Renal cortex interstitium (tissue), 15 donors: Measurements from ENCODE around the gene ALK. TPM values are rescaled to one million over a fixed set of nuclear protein-coding genes. Genes with fewer than 3 reads are reported as not detected.

Experiments used
- DNase-seq, 11 donors: peaks; one replicate each; pipeline ENCODE4 v3.0.0-alpha.2; 2013; ENCODE audit warnings: low read depth in 9 of 11, low spot score in 4 of 11; ENCODE audit errors: extremely low read depth in 1 of 11
- long read RNA-seq, 16 experiments: transcript quantifications; one replicate each; lab custom pipeline, GENCODE V29; 2026
- polyA plus RNA-seq, 3 donors: library from polyadenylated mRNA; unstranded; fragments of 120-200 nt; gene quantifications; one replicate each; pipeline ENCODE4 v1.2.1, GENCODE V29; 2013; ENCODE audit not compliant: insufficient read length in 3 of 3

The ALK gene
- under 1 TPM; 0.17 to 0.60 (median 0.35) TPM for polyA plus RNA-seq
- long read RNA-seq, donor 1 = 0 reads
- long read RNA-seq, donor 2 = 0 reads
- long read RNA-seq, donor 3 = 0 reads
- long read RNA-seq, donor 4 = 0 reads
- long read RNA-seq, donor 5 = 0 reads
- long read RNA-seq, donor 6 = 0 reads
- long read RNA-seq, donor 7 = 0 reads
- long read RNA-seq, donor 8 = 0 reads
- long read RNA-seq, donor 9 = 0 reads
- long read RNA-seq, donor 10 = 0 reads
- long read RNA-seq, donor 11 = 0 reads
- long read RNA-seq, donor 12 = 0 reads
- long read RNA-seq, donor 13 = 0 reads
- long read RNA-seq, donor 14 = 0 reads
- long read RNA-seq, donor 15 = 0 reads
- long read RNA-seq, donor 16 = 0 reads

DNA sequence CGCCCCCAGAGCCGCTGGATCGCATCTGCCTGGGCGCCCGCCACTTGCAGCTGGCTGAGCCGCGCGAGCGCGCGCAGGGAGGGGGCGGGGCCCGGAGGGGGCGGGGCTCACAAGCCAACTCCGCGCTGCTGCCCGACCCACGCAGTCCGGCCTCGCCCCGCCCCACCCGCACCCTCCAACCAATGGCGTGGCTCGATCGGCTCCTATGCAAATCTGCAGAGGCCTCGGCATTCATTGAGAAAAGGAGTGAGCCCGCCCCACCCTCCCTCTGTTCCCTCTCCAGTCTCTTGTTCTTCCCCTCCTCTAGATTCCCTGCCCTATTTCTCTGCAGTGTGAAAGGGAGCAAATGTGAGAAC lies at the start of gene ALK:
Gene ALK (minus strand): TSS at position 27 of the 356 bp plus-strand sequence. CDS start 927 bp downstream, outside the sequence.
- peak; percentile 29 to 91 (median 82) for DNase-seq

DNA sequence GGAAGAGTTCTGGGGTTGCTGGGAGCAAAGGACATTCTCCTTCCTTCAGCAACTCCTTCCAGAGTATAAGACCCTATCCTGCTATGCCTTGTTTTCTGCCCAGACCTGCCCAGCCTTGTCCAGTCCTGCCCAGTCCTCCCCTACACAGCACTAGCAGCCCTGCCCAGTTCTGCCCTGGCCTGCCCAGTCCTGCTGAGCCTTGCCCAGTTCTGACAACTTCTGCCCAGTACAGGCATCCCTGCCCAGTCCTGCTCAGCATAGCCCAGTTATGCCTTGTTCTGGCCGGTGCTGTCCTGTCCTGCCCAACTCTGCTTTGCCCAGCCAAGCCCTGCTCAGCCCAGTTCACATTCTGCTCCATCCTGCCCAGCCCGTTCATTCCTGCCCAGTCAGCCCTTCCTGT lies 44.9 kb upstream of the ALK start:
- DNase-seq = no peak

GRCh38 chr2:29963972-29964570 lies 42.7 kb upstream of the ALK start:
- DNase-seq = no peak

GRCh38 chr2:29962922-29963321 lies 41.5 kb upstream of the ALK start:
- DNase-seq = no peak

DNA sequence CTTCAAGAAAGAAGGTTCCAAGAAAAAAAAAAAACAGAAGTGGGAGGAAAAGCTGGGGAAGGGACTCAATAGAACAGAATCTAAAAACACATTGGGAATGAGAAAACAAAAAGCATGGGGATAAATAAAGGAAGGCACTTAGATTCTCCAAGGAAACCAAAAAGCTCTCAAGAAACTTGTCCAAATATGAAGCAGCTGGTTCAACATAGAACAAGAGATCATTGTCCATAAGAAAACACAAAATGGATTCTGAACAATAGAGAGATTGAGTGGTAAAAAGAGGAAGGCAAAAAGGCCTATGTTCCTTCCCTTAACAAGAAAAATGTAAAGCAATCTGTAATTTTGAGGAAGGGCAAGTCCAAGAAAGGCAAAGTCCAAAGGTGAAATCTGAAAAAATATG lies 32.9 kb upstream of the ALK start:
- DNase-seq = no peak

DNA sequence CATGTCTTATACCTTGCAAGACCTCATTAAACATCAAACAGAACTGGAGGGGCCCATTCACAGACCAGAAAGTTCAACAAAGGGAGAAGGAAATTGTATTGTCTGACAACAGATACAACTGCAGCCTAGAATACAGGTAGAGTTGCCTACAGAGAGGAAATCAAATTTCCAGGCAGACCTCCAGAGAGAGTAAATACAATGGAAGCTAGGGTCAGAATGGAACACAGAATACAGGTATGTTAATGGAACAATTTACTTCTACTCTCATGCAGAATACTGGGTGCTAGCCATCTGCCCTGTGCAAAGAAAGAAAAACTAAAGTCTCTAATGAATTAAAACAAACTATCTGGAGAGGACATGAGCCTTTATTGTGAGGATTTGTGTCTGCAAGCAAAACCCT lies 31.6 kb upstream of the ALK start:
- DNase-seq = no peak

DNA sequence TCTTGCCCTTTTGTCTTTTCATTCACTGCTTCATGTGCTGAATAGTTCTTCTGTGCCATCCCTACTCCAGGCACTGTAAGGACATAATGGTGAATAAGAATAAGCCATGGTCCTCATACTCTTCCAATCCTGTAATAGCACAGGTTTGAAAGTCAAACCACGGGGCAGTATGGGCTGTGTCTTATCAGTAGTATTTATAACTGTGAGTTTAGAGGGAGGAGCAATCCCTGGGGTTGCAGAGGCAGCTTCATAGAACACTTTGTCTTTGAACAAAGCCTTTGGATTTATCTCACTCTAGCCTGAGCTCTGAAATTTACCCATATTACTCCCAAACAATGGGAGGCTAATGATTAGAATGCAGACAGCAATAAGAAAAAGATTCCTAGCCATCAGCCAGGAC lies 30.2 kb upstream of the ALK start:
- no peak for DNase-seq

DNA sequence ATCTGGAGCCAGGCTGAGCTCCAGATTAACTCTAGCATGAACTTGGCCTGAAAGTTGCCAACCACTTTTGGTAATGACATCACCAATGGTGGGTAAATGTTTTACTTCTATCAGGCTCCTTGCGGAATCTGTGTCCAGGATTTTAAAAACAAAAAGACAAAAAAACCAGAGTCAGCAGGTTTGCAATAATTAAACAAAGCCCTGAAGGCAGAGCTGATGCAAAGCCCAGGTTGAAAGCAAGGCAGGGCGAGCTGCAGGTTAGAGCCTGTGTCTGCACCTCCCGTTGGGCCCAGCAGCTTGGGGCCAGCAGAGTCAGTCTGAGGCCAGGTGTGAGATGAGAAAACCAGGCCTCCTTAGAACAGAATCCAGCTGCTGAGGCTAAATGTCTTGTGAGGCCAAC lies 29.1 kb upstream of the ALK start:
- DNase-seq = peak in 1 of 11 donors; percentile 5

DNA sequence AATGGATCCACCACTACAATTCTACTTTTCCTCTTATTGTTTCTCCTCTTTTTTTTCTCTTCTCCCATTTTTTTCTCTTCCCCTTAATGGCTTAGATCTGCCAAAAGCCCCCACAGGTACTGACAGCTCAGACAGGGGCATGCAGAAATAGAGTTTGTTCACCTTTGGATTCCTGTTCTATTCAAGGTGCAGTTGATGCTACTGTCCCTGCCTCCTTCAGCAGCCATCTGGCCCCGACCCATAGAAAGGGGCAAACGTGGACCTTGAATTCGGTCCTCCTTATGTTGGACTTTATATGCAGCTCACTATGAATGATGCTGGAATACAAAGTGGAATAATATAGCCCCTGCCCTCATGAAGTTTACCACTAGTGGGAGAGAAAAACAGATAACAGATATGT lies 27.7 kb upstream of the ALK start:
- DNase-seq = no peak

GRCh38 chr2:29946505-29946904 lies 25.1 kb upstream of the ALK start:
- DNase-seq = no peak

- no peak for DNase-seq
Observed at GRCh38 chr2:29942711-29943110, 21.3 kb upstream of the ALK start.

- no peak for DNase-seq
Observed at GRCh38 chr2:29940706-29941105, 19.3 kb upstream of the ALK start.

DNA sequence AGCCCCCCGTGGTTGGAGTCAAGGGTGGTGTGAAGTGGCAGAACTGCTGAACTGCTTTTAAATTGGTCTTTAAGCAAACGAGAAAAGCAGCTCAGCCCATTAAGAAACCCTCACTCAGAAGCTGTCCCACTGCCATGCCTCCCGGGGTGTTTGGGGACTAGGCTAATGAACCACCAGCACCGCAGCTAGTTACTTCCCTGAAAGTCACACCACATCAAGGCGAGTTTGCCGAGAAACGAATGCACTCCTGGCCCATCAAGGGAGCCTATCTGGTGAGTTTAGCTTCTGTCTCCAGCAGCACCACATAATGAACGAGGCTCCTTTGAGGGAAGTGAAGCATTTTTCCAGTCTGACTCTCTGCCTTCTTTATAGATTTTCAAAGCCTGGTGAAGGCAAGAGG lies 14.6 kb upstream of the ALK start:
- DNase-seq = no peak

GRCh38 chr2:29931818-29932217 lies 10.4 kb upstream of the ALK start:
- DNase-seq = no peak

- DNase-seq = peak in 5 of 11 donors; percentile 25 to 77 (median 40)
Observed at GRCh38 chr2:29923110-29923721, 1.8 kb upstream of the ALK start.

DNA sequence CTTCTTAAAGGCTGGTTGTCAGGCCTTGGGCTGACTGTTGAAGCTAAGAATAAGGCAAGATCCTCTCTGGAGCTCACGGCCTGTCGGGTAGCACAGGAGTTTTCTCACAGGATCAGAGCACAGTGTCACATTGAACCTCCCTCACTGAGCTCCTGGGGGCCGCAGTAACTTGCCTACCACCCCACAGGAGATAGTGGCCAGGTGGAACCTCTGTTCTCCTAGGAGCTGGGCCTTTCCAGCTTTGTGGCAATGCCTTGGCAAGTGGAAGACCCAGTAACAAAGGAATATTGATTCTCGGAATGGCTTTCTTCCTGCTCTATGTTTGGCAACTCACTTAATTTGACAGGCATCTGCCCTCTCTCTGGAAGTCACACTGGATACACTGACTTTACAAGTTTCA lies 1.2 kb upstream of the ALK start:
- no peak for DNase-seq

GRCh38 chr2:29920631-29921559 lies 491 bp downstream of the ALK start:
- peak in 1 of 11 donors; percentile 21 for DNase-seq

DNA sequence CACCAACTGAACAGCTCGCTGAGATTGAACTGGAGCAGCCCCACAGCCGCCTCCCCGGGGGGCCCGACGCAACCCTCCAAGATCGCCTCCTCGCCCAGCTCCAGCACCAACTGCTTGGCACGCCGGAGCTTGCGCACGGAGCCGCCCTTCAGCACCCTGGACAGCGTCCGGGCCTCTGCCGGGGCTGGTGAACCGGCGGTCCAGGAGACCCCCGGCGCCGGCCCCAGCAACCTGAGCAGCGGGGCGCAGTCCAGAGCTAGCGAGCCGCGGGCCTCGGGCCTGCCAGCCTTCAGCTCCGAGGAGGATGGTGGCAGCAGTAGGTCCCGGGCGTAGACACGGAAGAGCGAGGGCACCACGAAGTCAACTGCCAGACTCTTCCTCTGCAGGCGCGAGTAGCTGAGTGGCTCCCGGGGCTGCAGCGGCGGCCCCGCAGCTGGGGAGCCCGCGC lies 1.2 kb downstream of the ALK start:
- peak; percentile 29 to 80 (median 73) for DNase-seq

DNA sequence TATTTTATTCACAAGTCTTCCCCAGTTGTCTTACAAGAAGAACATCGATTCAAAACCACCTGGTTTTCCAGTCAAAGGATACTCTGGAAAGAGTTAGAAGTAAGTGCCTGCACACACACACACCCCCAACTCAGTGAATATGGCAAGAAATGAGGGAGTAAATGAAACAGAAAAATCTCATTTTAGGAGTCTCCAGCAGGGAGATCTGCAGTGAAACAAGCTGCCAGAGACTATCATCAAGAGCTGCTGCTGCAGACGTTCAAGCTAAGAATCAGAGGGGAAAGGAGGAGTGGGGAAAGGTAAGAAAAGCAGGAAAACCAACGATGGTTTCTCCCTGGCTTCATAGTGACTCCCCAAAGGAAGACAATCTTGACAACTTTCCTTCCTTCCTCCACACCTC lies 2.4 kb downstream of the ALK start:
- DNase-seq = no peak
